HG02798 (cell line): ENCODE results near the gene MNX1.
A peak's percentile ranks its signal among the peaks of the same experiment; 100 is the strongest.

Experiments
- ATAC-seq: cut with Tn5 transposase; IDR thresholded peaks from one replicate; pipeline ENCODE4 v1.9.1; 2021; ENCODE audit warnings: mild to moderate bottlenecking; ENCODE audit not compliant: unreplicated experiment, poor library complexity

MNX1 gene

GRCh38 chr7:157017149-157017548 is 6.7 kb upstream of the MNX1 start:
- ATAC-seq = no peak

GRCh38 chr7:157016352-157017041 is 6.0 kb upstream of the MNX1 start:
- peak; percentile 84 for ATAC-seq

- ATAC-seq = peak; percentile 17
Observed at GRCh38 chr7:157016024-157016351, 5.5 kb upstream of the MNX1 start.

- ATAC-seq = no peak
Observed at GRCh38 chr7:157014635-157015555, 4.4 kb upstream of the MNX1 start.

GRCh38 chr7:157013602-157014549 is 3.4 kb upstream of the MNX1 start:
- no peak for ATAC-seq

GRCh38 chr7:157013101-157013500 is 2.6 kb upstream of the MNX1 start:
- no peak for ATAC-seq

GRCh38 chr7:157012113-157012547 is 1.7 kb upstream of the MNX1 start:
- no peak for ATAC-seq

- no peak for ATAC-seq
Observed at GRCh38 chr7:157011333-157012112, 1.1 kb upstream of the MNX1 start.

- peak; percentile 33 for ATAC-seq
Observed at GRCh38 chr7:157009778-157010587, 480 bp downstream of the MNX1 start.

- ATAC-seq = no peak
Observed at GRCh38 chr7:157009170-157009777, 1.2 kb downstream of the MNX1 start.

- ATAC-seq = no peak
Observed at GRCh38 chr7:157008206-157009169, 2.0 kb downstream of the MNX1 start.

- no peak for ATAC-seq
Observed at GRCh38 chr7:157007470-157008066, 2.9 kb downstream of the MNX1 start.

GRCh38 chr7:157006829-157007469 is 3.5 kb downstream of the MNX1 start:
- no peak for ATAC-seq

GRCh38 chr7:157006205-157006747 is 4.2 kb downstream of the MNX1 start:
- ATAC-seq = no peak

GRCh38 chr7:157005456-157006204 is 4.8 kb downstream of the MNX1 start:
- ATAC-seq = no peak
